ENCODE data around the gene GNAL.

DNA sequence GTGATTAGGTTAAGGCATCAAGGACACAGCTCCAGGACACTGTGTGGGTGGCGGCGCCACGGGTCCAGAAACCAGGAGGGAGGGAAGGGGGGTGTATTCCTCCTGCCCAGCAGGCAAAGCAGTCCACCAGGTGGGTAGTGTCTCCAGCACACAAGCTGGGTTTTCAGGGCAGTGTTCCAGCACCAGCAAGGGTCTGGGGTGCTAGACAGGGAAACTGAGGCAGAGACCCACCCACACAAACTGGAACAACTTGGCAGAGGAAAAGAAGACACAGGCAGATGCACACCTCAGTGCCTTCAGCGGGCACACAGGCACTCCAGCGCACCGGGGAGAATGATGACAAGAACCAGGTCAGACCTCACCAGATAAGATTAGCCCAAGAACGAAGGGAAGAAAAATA, 28.4 kb upstream of the GNAL start:
- TF ChIP-seq EZH2phosphoT487 (IDR thresholded peaks at IDR 0.05; ENCODE audit: borderline replicate concordance) (no peak), SP1 (IDR thresholded peaks at IDR 0.05; ENCODE audit: low read depth) (no peak), ZNF274 (IDR thresholded peaks at IDR 0.05; ENCODE audit: low read depth, low read length) (no peak), TCF7L2 (IDR thresholded peaks at IDR 0.05; ENCODE audit: borderline replicate concordance, extremely low read depth, insufficient read depth, insufficient read length) (no peak), POLR2A (IDR thresholded peaks at IDR 0.05; ENCODE audit: borderline replicate concordance, extremely low read depth, insufficient read depth, insufficient read length) (no peak), POLR2AphosphoS5 (IDR thresholded peaks at IDR 0.05; ENCODE audit: low read depth, low read length) (no peak)
- TF ChIP-seq, protein P1, sequence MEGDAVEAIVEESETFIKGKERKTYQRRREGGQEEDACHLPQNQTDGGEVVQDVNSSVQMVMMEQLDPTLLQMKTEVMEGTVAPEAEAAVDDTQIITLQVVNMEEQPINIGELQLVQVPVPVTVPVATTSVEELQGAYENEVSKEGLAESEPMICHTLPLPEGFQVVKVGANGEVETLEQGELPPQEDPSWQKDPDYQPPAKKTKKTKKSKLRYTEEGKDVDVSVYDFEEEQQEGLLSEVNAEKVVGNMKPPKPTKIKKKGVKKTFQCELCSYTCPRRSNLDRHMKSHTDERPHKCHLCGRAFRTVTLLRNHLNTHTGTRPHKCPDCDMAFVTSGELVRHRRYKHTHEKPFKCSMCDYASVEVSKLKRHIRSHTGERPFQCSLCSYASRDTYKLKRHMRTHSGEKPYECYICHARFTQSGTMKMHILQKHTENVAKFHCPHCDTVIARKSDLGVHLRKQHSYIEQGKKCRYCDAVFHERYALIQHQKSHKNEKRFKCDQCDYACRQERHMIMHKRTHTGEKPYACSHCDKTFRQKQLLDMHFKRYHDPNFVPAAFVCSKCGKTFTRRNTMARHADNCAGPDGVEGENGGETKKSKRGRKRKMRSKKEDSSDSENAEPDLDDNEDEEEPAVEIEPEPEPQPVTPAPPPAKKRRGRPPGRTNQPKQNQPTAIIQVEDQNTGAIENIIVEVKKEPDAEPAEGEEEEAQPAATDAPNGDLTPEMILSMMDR (IDR thresholded peaks at IDR 0.05 in 2 of 3, conservative IDR thresholded peaks at IDR 0.05 in 1 of 3; ENCODE audit: borderline replicate concordance in 1 of 3, insufficient read depth in 1 of 3, low read depth in 2 of 3, low read length in 2 of 3) = no peak
- TF ChIP-seq, protein P2, sequence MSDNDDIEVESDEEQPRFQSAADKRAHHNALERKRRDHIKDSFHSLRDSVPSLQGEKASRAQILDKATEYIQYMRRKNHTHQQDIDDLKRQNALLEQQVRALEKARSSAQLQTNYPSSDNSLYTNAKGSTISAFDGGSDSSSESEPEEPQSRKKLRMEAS (IDR thresholded peaks at IDR 0.05) = no peak

Measured in HCT116 (cell line).